GM21515 (cell line): ENCODE measurements around the gene GPR171.

Experiments
- ATAC-seq: cut with Tn5 transposase; IDR thresholded peaks from one replicate; pipeline ENCODE4 v1.9.1; 2021; ENCODE audit not compliant: unreplicated experiment

Gene GPR171

DNA sequence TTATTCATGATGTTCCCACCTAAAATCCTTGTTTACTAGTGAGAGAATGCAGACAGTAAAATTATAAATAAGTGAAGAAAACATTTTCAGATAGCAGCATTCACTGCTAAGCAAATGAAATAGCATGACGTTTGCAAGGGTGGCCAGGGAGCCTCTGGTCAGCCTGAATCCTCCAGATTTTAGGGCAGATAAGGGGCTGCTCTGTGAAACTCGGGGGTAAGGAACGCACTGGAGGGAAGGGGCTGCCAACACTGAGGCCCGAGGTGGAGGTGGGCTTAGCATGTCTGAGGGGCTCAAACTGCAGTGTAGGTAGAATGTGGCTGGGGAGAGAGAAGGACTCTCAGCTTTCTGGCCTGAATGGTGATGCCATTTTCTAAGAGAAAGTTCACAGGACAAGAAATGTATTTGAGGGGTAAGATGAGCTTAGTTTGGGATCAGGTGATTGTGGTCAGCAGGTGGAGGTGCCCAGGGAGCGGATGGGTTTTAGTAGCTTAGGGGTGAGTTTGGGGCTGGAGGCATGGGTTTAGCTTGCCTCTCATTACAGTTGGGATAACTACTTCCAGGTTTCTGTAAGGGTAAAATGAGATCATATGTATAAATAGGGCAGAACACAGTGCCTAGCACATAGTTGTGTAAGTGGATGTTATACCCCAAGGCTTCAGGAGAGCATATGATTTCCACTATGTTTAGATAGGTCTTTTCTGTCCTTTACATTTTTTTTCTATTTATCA is 20.5 kb downstream of the GPR171 start:
- no peak for ATAC-seq

DNA sequence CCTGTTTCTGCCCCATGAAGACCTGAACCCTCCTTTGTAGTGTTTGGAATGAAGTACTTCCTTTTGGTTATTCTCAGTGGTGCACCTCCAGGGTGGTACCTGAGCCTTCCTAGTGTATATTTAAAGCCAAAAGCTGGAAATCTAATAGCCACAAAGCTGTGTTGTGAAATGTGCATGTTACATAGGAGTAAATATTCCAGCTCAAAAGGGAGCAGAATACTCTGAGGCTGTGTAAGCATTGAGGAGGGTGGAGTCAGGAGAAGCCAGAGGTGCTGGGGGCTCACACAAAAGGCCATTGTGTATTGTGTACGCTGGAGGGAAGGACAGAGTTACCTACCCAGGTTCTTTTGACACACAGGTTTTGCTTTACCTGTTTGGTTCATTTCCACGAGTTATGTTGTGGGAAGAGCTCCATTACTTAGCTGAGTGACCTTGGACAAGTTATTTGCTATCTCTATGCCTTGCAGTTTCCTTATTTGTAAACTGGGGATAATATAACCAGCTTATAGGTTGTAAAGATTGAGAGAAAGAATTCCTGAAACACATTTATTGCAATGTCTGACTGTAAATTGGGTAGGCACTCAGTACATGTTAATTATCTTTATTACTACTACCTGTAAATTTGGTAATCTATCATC is 24.7 kb downstream of the GPR171 start:
- ATAC-seq: no peak

DNA sequence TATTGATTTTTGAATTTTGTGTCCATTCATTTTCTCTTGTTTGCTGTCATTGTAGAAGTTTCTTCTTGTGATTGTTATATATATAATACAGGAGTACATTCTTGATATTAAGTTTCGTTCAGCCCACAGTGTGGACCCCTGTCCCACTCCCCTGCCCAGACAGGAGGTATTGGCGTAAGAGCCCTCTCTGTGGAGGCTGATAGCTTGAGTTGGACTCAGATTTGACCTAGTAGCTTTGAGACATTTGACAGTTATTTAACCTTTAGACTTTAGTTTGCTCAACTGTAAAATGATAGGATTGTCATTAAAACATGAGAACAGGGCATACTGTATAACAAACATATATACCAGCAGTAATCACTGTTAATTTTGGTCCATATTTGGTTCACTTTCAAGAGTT is 27.1 kb downstream of the GPR171 start:
- ATAC-seq: no peak

DNA sequence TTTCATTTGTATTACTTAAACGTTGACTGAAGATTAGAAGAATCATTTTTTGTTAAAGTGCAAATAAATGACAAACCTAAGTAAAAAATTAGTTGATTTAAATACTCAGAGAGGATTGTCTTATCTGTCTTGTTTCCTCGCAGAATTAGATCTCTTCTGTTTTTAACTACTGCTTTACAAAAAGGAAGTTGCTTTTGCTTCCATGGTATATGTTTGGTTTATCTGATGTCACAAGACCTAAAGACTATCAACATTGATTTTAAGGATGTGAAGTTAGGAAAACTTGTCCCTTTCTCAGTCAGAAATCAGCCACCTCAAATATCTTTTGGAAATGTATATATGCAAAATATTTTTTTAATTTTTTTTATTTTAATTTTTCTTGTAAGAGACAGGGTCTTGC is 28.7 kb downstream of the GPR171 start:
- no peak for ATAC-seq

DNA sequence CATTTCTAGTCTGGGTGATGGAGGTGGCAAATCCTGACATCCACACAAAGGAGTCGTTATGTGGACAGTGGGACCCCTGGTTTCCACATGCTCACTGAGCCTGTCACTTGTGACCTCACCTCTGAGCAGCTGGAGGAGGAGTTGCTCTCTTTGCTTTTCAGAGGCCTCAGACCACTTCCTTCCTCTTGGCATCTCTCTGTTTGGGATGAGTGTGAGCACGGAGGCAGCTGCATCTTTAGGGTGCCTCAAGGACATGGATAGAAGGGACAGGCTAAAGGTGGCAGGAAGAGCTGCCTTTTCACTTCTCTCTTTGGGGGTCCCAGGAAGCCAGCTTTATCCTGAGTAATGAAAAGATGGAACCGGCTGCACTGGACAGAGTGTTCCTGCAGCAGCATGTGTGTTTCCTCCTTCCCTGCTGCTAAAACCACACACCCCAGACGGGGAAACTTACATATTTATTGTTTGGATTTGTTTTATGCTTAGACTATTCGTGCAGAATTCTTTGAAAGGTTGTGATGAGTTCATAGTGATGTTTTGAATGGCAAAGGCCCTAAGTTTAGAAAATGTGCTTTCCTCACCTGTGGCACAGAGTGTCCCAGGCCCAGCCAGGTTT is 31.8 kb downstream of the GPR171 start:
- peak; percentile 52 for ATAC-seq

DNA sequence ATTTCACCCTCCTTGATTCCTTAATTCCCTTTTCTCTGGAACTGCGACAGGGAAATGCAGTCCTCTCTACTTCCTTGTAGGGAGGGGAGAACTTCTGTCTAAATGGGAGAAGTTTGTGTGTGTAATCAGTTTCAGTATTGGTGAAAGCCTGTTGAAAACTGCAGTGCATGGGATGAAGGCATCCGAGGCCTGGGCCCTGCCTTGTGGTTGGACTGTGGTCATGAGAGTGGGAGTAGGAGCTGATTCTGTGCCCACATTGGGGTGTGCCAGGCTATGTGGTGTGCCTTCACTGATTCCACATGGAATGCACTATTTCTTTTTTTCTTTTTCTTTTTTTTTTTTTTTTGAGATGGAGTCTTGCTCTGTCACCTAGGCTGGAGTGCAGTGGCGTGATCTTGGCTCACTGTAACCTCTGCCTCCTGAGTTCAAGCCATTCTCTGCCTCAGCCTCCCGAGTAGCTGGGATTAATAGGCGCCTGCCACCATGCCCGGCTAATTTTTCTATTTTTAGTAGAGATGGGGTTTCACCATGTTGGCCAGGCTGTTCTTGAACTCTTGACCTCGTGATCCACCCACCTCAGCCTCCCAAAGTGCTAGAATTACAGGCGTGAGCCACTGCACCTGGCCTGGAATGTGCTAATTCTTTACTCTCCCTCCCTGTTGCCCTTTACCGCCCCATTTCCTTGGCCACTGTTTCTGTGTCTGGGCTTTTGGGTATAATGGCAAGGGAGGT is 32.9 kb downstream of the GPR171 start:
- peak; percentile 33 for ATAC-seq

DNA sequence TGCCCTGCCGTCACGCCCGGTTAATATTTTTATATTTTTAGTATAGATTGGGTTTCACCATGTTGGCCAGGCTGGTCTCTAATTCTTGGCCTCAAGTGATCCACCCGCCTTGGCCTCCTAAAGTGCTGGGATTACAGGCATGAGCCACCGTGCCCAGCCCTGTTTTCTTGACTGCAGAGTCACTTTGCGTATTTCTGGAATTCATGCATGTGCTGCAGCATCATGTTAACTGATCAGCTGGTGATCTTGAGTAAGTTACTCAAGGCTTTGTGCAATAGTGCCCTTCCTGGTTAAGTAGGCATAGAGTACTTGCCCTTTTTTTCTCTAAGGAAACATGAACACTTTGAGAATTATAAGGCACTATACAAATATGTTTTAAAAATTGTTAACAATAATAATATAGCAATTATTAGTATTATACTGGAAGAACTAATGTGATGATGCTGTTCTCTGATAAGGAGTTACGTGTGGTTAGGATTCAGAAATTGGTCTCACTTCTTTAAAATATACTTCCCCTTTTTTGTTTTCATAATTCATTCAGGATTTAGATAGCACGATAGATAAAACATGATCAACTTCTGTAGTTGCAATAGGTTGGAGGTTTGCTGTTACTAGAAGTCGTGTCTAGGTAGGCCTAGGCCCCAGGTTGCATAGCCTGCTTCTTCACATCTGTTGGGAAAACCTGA is 33.6 kb downstream of the GPR171 start:
- peak; percentile 44 for ATAC-seq

DNA sequence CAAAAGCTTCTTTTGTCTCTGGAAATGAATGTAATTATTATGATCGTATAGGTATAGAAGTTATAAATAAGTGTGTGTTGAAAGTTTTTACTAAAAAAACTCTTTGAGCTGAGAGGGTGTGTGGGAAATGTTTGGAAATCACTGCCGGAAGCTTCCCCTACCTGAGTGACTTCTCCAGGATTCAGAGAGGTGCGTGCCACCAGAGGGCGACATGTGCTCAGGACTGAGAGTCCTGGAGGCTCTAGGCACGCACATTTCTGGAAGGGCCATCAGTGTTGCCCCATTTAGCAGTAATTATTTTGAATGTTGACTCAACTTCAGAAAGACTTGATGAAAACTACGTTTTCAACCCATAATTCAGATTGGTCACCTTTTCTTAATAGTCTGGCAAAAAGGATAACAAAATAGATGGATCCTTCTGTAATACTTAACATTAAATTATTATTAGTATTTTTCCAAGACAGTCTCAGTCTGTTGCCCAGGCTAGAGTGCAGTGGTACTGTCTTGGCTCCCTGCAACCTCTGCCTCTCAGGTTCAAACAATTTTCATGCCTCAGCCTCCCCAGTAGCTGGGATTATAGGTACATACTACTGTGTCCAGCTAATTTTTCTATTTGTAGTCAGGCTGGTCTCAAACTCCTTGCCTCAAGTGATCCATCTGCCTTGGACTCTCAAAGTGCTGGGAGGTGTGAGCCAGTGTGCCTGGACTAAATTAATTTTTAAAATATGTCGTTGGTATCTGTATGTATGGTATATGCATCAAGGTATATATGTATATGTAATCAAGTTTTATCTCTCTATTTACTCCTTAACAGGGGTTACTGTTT is 34.5 kb downstream of the GPR171 start:
- peak; percentile 48 for ATAC-seq

DNA sequence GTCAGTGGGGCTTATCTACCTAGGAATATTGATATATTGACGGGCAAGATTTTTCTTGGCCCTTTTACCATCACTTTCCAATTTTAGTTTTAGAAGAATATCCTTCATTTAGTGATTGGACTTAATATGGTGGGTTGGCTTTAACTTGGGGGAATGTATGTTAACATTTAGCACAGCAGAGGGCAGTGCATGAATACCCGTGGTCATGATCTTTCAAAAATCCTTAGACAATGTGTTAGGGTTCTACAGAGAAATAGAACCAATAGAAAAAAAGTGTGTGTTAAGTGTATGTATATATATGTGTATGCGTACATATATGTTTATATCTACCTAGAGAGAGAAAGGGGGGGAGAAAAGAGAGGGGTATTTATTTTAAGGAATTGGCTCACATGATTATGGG is 36.9 kb downstream of the GPR171 start:
- ATAC-seq: no peak

DNA sequence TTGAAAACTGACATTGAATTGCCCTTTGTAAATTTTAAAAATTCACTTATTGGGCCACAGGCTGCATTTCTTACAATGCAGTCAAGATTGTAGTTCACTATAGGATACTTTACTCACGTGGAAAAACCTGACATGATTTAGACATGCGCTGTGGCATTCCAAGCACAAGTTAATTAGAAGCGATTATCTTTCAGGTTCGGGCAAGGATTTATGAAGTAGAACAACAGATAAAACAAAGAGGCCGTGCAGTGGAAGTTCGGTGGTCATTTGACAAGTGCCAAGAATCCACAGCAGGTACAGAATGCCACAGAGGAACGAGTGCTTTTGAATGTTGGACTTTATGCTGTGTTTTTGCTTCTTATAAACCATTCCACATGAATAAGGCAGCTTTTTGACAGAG is 37.8 kb downstream of the GPR171 start:
- ATAC-seq: no peak

DNA sequence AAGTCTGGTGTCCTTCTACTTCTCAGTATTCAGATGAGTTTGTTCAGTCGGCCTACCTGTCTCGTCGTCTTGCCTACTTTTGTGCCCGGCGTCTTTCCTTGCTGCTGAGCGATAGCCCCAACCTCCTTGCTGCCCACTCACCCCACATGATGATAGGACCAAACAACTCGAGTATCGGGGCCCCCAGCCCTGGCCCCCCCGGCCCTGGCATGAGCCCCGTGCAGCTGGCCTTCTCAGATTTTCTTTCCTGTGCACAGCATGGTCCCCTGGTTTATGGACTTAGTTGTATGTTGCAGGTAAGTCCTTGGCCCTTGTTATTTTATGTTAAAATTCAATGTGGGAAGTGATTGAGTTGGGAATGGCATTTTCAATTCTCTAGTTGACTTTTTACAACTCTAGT is 43.2 kb downstream of the GPR171 start:
- no peak for ATAC-seq

DNA sequence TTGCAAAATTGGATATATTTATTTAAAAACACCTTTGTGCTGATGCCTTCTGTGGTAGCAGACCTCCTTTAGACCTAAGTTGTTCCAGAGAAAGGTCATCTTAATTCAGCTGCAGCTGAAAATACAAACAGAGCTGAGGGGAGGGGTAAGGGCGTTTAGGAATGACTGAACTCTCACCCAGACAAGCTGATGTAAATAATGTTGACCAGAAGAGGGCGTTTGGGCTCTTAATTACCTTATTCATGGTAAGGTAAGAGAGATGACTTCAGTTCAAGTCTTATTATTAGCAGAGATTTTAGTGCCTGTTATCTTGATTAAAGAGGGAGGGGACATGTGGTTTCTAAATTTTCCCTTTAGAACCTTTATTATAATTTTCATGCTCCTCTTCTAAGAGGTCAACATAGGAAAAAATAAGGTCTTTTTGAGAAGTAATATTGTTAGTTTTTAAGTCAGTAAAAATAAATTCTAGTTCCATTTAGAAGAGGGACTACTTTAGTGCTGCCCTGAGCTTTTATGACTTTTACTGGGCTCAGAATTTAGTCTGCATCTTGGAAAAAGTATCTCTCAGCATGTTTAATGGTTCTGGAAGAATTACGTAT is 46.3 kb downstream of the GPR171 start:
- ATAC-seq: peak; percentile 86

DNA sequence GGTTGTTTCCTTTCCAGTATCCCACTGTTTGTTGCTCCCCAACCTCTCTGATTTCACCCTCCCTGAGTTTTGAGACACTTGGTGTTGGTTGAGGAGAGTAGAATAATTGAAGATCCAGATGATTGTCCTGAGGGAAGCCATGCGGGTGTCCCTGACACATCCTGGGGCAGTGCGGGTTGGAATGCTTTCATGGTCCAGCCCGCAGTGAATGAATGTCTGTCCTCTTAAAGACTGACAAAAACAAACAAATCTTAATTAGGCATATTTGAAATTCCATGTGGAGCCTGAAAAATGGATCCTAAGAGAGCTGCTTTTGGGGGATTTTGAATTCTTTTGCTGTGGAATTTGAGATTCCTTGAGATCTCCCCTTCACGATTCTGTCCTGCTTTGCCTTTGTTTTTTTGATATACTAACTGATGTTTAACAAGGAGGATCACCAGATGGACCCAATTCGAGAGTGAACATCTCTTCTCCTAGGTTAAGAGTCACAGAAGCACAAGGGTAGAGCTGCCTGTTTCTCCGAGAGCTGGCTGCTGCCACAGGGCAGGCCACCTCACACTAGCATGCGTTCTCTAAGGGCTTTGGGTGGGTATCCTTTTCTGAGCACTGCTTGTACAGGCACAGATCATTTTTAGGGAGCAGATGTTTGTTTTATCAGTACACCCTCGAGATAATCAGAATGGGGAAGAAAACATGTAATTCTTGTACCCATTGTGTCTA is 47.4 kb downstream of the GPR171 start:
- no peak for ATAC-seq

DNA sequence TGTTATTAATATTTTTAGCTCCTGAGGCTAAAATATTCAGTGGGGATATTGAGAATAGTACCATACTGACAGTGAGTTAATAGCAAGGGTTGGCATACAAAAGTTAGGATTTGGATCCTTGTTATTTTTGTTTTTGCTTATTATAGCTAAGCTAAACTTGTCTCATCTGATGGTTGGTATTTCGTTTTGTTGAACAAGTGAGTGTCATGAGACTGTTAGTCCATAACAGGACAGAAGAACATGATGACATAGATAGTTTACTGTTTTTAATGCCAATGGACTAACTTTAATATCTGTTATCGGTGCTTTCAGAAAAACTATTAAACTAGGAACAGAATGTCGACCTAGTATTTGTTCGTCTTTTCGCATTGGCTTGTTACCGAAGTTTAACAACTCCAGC is 48.5 kb downstream of the GPR171 start:
- no peak for ATAC-seq

DNA sequence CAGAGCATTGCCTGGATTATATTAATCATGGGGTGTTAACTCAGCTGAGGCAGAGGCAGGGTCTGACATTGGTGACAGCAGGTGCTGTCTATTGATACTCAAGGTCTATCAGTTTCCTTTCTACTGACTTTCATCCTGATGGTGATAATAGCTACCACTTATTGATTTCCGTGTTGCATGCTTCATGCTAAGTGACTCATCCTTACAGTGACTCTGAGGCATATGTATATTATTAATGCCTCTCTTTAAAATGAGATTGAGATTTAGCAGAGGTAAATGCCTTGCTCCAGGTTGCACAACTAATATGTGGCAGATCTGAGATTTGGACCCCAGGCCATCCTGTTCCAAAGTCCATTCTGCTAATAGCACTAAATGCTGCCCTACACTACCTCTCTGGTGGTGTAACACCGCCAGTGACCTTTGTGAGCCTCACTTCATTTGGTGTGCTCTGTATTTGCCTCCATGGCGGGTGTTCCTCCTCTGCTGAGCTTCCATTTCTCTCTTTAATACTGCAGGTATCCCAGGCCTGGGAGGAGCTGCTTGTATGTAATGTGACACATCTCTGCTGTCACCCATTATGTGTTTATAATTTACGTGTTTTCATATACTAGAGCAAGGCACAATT is 50.4 kb downstream of the GPR171 start:
- ATAC-seq: no peak
